ENCODE measurements around the gene SUSD2. TPM values are rescaled to one million over a fixed set of nuclear protein-coding genes. Genes with fewer than 3 reads are reported as not detected.

SUSD2 gene
- polyA plus RNA-seq, 2 of the 4 experiments (the other 2 are of a cell fraction): 12.7 to 51.9 TPM

- Histone ChIP-seq H3K9me3 (no peaks in the 10 kb centered on the region), H3K4me1 (peaks cover 37% of the 10 kb centered on the region), H3K4me3 (no peak overlapping the region), H3K4me2 (no peak overlapping the region), H3K27ac (peak overlapping the region in 1 of 2 experiments; percentile 96; a peak in 3 of 6 replicates)
- no peak for FAIRE-seq
- no peak for ATAC-seq
- 93% methylated on average over 21 of the region's 51 CpGs for WGBS (ENCODE audit: missing lambda C conversion rate)
- CTCF ChIA-PET: interaction anchor here (0.6 to 1.9 kb wide), 3 partner anchors 10 to 166 kb away, joined by 3 to 9 read pairs (median 3); no protein-coding TSS in a partner anchor
- TF ChIP-seq CTCF (IDR thresholded peaks at IDR 0.05): no peak
- no peak for TF ChIP-seq GATA3 (IDR thresholded peaks at IDR 0.05; ENCODE audit: borderline replicate concordance)
- no peak for TF ChIP-seq POLR2AphosphoS2 (conservative IDR thresholded peaks at IDR 0.05; ENCODE audit: low read length)
- no peak for TF ChIP-seq FOSB (CRISPR knock-in tag; IDR thresholded peaks at IDR 0.05)
- no peak for TF ChIP-seq SMC3 (IDR thresholded peaks at IDR 0.05)
- TF ChIP-seq RFX5 (IDR thresholded peaks at IDR 0.05): no peak
- no peak for TF ChIP-seq CHD4 (IDR thresholded peaks at IDR 0.05; ENCODE audit: borderline replicate concordance)
- no peak for TF ChIP-seq JUN (IDR thresholded peaks at IDR 0.05)
- no peak for TF ChIP-seq KDM1A (IDR thresholded peaks at IDR 0.05; ENCODE audit: low read depth)
- TF ChIP-seq KDM5A (IDR thresholded peaks at IDR 0.05): no peak
- TF ChIP-seq EHF (CRISPR knock-in tag; IDR thresholded peaks at IDR 0.05): no peak
- TF ChIP-seq NPAS2 (CRISPR knock-in tag; IDR thresholded peaks at IDR 0.05; ENCODE audit: borderline replicate concordance): no peak
- TF ChIP-seq, protein P1, sequence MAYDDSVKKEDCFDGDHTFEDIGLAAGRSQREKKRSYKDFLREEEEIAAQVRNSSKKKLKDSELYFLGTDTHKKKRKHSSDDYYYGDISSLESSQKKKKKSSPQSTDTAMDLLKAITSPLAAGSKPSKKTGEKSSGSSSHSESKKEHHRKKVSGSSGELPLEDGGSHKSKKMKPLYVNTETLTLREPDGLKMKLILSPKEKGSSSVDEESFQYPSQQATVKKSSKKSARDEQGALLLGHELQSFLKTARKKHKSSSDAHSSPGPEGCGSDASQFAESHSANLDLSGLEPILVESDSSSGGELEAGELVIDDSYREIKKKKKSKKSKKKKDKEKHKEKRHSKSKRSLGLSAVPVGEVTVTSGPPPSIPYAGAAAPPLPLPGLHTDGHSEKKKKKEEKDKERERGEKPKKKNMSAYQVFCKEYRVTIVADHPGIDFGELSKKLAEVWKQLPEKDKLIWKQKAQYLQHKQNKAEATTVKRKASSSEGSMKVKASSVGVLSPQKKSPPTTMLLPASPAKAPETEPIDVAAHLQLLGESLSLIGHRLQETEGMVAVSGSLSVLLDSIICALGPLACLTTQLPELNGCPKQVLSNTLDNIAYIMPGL (CRISPR knock-in tag; IDR thresholded peaks at IDR 0.05; ENCODE audit: borderline replicate concordance): no peak
- TF ChIP-seq, protein P2, sequence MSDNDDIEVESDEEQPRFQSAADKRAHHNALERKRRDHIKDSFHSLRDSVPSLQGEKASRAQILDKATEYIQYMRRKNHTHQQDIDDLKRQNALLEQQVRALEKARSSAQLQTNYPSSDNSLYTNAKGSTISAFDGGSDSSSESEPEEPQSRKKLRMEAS (IDR thresholded peaks at IDR 0.05): no peak
- no peak for TF ChIP-seq BHLHE40 (IDR thresholded peaks at IDR 0.05; ENCODE audit: low read depth, low read length)
- no peak for TF ChIP-seq CBX8 (IDR thresholded peaks at IDR 0.05)
- TF ChIP-seq ESRRA (IDR thresholded peaks at IDR 0.05; ENCODE audit: borderline replicate concordance, low read length): no peak
- no peak for TF ChIP-seq FOSL2 (IDR thresholded peaks at IDR 0.05)
- TF ChIP-seq FOSL2 (CRISPR knock-in tag; IDR thresholded peaks at IDR 0.05): no peak
- POLR2A ChIA-PET: no interaction called here
- no peak for DNase-seq (ENCODE audit: low read depth in 1 of 2, low spot score in 1 of 2)
Measured at GRCh38 chr22:24185501-24186351, 4.4 kb downstream of the SUSD2 start.

DNA sequence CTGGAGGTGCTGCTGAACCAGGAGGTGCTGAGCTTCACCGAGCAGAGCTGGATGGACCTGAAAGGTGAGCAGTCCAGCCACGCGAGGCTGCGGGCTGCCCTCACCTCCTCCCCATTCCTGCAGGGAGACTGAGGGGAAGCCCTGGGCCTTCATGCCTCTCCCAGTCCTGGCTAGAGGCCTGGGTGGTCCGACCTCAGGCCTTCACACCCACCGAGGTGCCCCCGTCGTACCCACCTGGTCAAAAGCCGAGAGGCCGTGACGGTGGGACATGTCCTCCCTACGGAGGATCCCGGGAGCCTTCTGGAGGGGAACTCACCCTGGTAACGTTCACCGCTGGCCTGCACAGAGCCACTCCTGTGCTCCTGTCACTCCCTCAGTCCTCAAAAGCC is 5.1 kb downstream of the SUSD2 start:
- DNase-seq (ENCODE audit: low read depth in 1 of 2, low spot score in 1 of 2): no peak
- no peak for ATAC-seq
- TF ChIP-seq POLR2AphosphoS2 (conservative IDR thresholded peaks at IDR 0.05; ENCODE audit: low read length): no peak
- no peak for TF ChIP-seq RCOR1 (IDR thresholded peaks at IDR 0.05; ENCODE audit: low read depth, low read length)
- TF ChIP-seq CBX2 (IDR thresholded peaks at IDR 0.05; ENCODE audit: borderline replicate concordance, low read depth): no peak
- no peak for TF ChIP-seq RNF2 (IDR thresholded peaks at IDR 0.05; ENCODE audit: borderline replicate concordance, low read depth)
- TF ChIP-seq JUN (IDR thresholded peaks at IDR 0.05): no peak
- TF ChIP-seq CEBPB (IDR thresholded peaks at IDR 0.05): no peak
- no peak for TF ChIP-seq RAD21 (conservative IDR thresholded peaks at IDR 0.05 in 1 of 2, IDR thresholded peaks at IDR 0.05 in 1 of 2)
- no peak for TF ChIP-seq PBX3 (IDR thresholded peaks at IDR 0.05)
- TF ChIP-seq HOXB5 (CRISPR knock-in tag; IDR thresholded peaks at IDR 0.05): no peak
- TF ChIP-seq MYC (IDR thresholded peaks at IDR 0.05; ENCODE audit: borderline replicate concordance, low read length): no peak
- TF ChIP-seq, protein P1 (CRISPR knock-in tag; IDR thresholded peaks at IDR 0.05; ENCODE audit: borderline replicate concordance): no peak
- TF ChIP-seq FOSB (CRISPR knock-in tag; IDR thresholded peaks at IDR 0.05): no peak
- no peak for TF ChIP-seq CHD2 (IDR thresholded peaks at IDR 0.05; ENCODE audit: low read length, partially characterized antibody)
- no peak for TF ChIP-seq ATOH8 (CRISPR knock-in tag; IDR thresholded peaks at IDR 0.05; ENCODE audit: low read depth)

More for the DNA sequence above, 5.1 kb downstream of the SUSD2 start:
- FAIRE-seq: no peak
- Histone ChIP-seq H3K9me3 (no peaks in the 10 kb centered on the region), H3K27ac (peak overlapping the region in 1 of 2 experiments; percentile 96; a peak in 3 of 6 replicates), H3K4me1 (peaks cover 37% of the 10 kb centered on the region), H3K4me3 (no peak overlapping the region), H3K4me2 (no peak overlapping the region)
- WGBS (ENCODE audit: missing lambda C conversion rate): 80% methylated on average over 9 of the region's 15 CpGs
- ChIA-PET POLR2A (no interaction called here), CTCF (interaction anchor here (0.6 to 1.0 kb wide), 2 partner anchors 11 to 167 kb away, joined by 3 read pairs; no protein-coding TSS in a partner anchor)

All from A549 (cell line).